ENCODE results near the gene WBP2NL.

WBP2NL gene

DNA sequence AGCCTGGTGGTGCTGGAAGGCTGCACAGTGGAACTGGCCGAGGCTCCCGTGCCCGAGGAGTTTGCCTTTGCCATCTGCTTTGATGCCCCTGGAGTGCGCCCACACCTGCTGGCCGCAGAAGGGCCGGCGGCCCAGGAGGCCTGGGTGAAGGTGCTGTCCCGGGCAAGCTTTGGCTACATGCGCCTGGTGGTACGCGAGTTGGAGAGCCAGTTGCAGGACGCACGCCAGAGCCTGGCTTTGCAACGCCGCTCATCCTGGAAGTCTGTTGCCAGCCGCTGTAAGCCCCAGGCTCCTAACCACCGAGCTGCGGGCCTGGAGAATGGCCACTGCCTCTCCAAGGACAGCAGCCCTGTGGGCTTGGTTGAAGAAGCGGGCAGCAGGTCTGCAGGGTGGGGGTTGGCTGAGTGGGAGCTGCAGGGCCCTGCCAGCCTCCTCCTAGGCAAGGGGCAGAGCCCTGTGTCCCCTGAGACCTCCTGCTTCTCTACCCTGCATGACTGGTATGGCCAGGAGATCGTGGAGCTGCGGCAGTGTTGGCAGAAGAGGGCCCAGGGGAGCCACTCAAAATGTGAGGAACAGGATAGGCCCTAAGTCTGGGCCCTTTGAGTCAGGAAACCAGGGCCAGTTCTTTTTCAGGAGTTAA is 79.0 kb downstream of the WBP2NL start:
- CTCF ChIA-PET: no interaction called here

More for the DNA sequence above, 79.0 kb downstream of the WBP2NL start:
- DNase-seq (ENCODE audit: extremely low spot score): no peak
- POLR2A ChIA-PET: interaction anchor here (1.2 to 4.4 kb wide), 6 partner anchors 7 to 1110 kb away, joined by 3 to 57 read pairs (median 4); partner anchors contain the start of genes CENPM, NAGA and NDUFA6
- TF ChIP-seq TARDBP (IDR thresholded peaks at IDR 0.05) (no peak), BHLHE40 (IDR thresholded peaks at IDR 0.05; ENCODE audit: borderline replicate concordance) (no peak), SUZ12 (IDR thresholded peaks at IDR 0.05) (no peak), FOXM1 (IDR thresholded peaks at IDR 0.05; ENCODE audit: borderline replicate concordance) (no peak), LEF1 (IDR thresholded peaks at IDR 0.05; ENCODE audit: borderline replicate concordance) (no peak), FOXA1 (IDR thresholded peaks at IDR 0.05) (no peak), CTBP1 (IDR thresholded peaks at IDR 0.05; ENCODE audit: borderline replicate concordance) (no peak), FOXK2 (IDR thresholded peaks at IDR 0.05) (no peak), L3MBTL2 (conservative IDR thresholded peaks at IDR 0.05) (no peak), ARNT (IDR thresholded peaks at IDR 0.05) (no peak), NFRKB (IDR thresholded peaks at IDR 0.05) (no peak), ELF4 (IDR thresholded peaks at IDR 0.05) (no peak), SP1 (IDR thresholded peaks at IDR 0.05) (no peak), HDGF (IDR thresholded peaks at IDR 0.05; ENCODE audit: borderline replicate concordance) (no peak), ZNF384 (IDR thresholded peaks at IDR 0.05) (no peak)
- TF ChIP-seq, protein P1, sequence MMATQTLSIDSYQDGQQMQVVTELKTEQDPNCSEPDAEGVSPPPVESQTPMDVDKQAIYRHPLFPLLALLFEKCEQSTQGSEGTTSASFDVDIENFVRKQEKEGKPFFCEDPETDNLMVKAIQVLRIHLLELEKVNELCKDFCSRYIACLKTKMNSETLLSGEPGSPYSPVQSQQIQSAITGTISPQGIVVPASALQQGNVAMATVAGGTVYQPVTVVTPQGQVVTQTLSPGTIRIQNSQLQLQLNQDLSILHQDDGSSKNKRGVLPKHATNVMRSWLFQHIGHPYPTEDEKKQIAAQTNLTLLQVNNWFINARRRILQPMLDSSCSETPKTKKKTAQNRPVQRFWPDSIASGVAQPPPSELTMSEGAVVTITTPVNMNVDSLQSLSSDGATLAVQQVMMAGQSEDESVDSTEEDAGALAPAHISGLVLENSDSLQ (IDR thresholded peaks at IDR 0.05): no peak
